GM08714 (cell line): ENCODE results near the gene CNGB1.
"Not testable (repeated sequence)": the region's sequence is repeated elsewhere in the genome, so short reads cannot be mapped to it uniquely, and the experiment has no call there.

Source experiments
- H3K4me3 ChIP-seq: fragments of 200-500 bp; sonication (Bioruptor generic); 2 replicates; pipeline ENCODE4 v1.5.1; 2014; ENCODE audit warnings: mild to moderate bottlenecking, low read length, inconsistent platforms
- ZNF274 ChIP-seq: IDR thresholded peaks from 2 replicates; pipeline ENCODE4 v1.6.1; 2012; ENCODE audit warnings: mild to moderate bottlenecking, low read depth, low read length

Gene CNGB1

GRCh38 chr16:57925310-57925709 is 45.6 kb downstream of the CNGB1 start:
- TF ChIP-seq ZNF274, result no peak
- no peak overlapping the region for H3K4me3 ChIP-seq

- no peak for TF ChIP-seq ZNF274
- H3K4me3 ChIP-seq, result no peak overlapping the region
Observed at GRCh38 chr16:57924514-57924913, 46.4 kb downstream of the CNGB1 start.

GRCh38 chr16:57923841-57924240 is 47.1 kb downstream of the CNGB1 start:
- no peak overlapping the region for H3K4me3 ChIP-seq
- no peak for TF ChIP-seq ZNF274

GRCh38 chr16:57923418-57923817 is 47.5 kb downstream of the CNGB1 start:
- TF ChIP-seq ZNF274, result no peak

GRCh38 chr16:57920880-57921229 is 50.1 kb downstream of the CNGB1 start:
- H3K4me3 ChIP-seq, result no peak overlapping the region
- TF ChIP-seq ZNF274, result no peak

More at GRCh38 chr16:57923418-57923817, 47.5 kb downstream of the CNGB1 start:
- no peak overlapping the region for H3K4me3 ChIP-seq

- no peak for TF ChIP-seq ZNF274
Observed at GRCh38 chr16:57920215-57920879, 50.6 kb downstream of the CNGB1 start.

GRCh38 chr16:57918994-57919393 is 51.9 kb downstream of the CNGB1 start:
- no peak for TF ChIP-seq ZNF274
- H3K4me3 ChIP-seq, result no peak overlapping the region

More at GRCh38 chr16:57920215-57920879, 50.6 kb downstream of the CNGB1 start:
- no peak overlapping the region for H3K4me3 ChIP-seq

GRCh38 chr16:57918444-57918843 is 52.5 kb downstream of the CNGB1 start:
- no peak for TF ChIP-seq ZNF274
- H3K4me3 ChIP-seq, result no peak overlapping the region

- H3K4me3 ChIP-seq, result not testable (repeated sequence)
Observed at GRCh38 chr16:57917929-57918328, 53.0 kb downstream of the CNGB1 start.

GRCh38 chr16:57917489-57917888 is 53.4 kb downstream of the CNGB1 start:
- not testable (repeated sequence) for H3K4me3 ChIP-seq

- no peak for TF ChIP-seq ZNF274
- no peak overlapping the region for H3K4me3 ChIP-seq
Observed at GRCh38 chr16:57916735-57917438, 54.0 kb downstream of the CNGB1 start.

GRCh38 chr16:57915811-57916488 is 55.0 kb downstream of the CNGB1 start:
- no peak overlapping the region for H3K4me3 ChIP-seq
- TF ChIP-seq ZNF274, result no peak

GRCh38 chr16:57915267-57915666 is 55.7 kb downstream of the CNGB1 start:
- no peak for TF ChIP-seq ZNF274
- H3K4me3 ChIP-seq, result no peak overlapping the region

- no peak overlapping the region for H3K4me3 ChIP-seq
- TF ChIP-seq ZNF274, result no peak
Observed at GRCh38 chr16:57914244-57915173, 56.4 kb downstream of the CNGB1 start.
